Adrenal gland (tissue), 12 donors: Measurements from ENCODE around the gene SLC6A1. TPM values are rescaled to one million over a fixed set of nuclear protein-coding genes. Genes with fewer than 3 reads are reported as not detected.

Experiments used
- DNase-seq, 7 donors: peaks; one replicate each; pipeline ENCODE4 v3.0.0-alpha.2; 2019 to 2020
- H3K27ac ChIP-seq, 5 donors: fragments of 200-600 bp; sonication (generic) in 4 of 5; 1 replicate in 3 of 5; 2 replicates in 2 of 5; pipeline versions ENCODE4 v1.5.1 to v1.8.0; 2016 to 2020; ENCODE audit warnings: mild to moderate bottlenecking in 1 of 5
- H3K27me3 ChIP-seq: fragments of 200-600 bp; 2 replicates; pipeline ENCODE4 v1.8.0; 2021
- H3K36me3 ChIP-seq, 2 donors: fragments of 200-600 bp; replicated peaks in 1 of 2; 1 replicate in 1 of 2; 2 replicates in 1 of 2; pipeline versions ENCODE4 v1.5.1 to v1.8.0; 2018 to 2022
- H3K4me1 ChIP-seq, 2 donors: fragments of 200-600 bp; replicated peaks in 1 of 2; 1 replicate in 1 of 2; 2 replicates in 1 of 2; pipeline versions ENCODE4 v1.5.1 to v1.8.0; 2018 to 2021
- H3K4me3 ChIP-seq, 4 donors: fragments of 200-600 bp; sonication (generic) in 3 of 4; one replicate each; pipeline ENCODE4 v1.5.1; 2016 to 2018
- H3K9me3 ChIP-seq, 3 donors: fragments of 200-600 bp; sonication (generic) in 1 of 3; replicated peaks in 1 of 3; 1 replicate in 2 of 3; 2 replicates in 1 of 3; pipeline versions ENCODE4 v1.5.1 to v1.8.0; 2016 to 2021
- CTCF ChIP-seq, 6 experiments: fragments of 450-650 bp in 4 of 6; fragments of 200-600 bp in 2 of 6; sonication (generic) in 1 of 6; IDR thresholded peaks; 1 replicate in 5 of 6; 2 replicates in 1 of 6; pipeline versions ENCODE4 v1.5.1 to v1.8.0; 2016 to 2021; ENCODE audit warnings: antibody characterized with exemption in 6 of 6, mild to moderate bottlenecking in 2 of 6, moderate library complexity in 1 of 6
- POLR2A ChIP-seq, 2 donors: fragments of 450-650 bp; IDR thresholded peaks; one replicate each; pipeline ENCODE4 v1.6.1; 2017; ENCODE audit warnings: antibody characterized with exemption in 2 of 2, mild to moderate bottlenecking in 2 of 2, moderate library complexity in 1 of 2
- WGBS, 4 donors: extraction: QIAGEN DNeasy Blood & Tissue Kit in 2 of 4; methylation state at CpG; one replicate each; pipeline versions ENCODE4 v1.1.5 to v1.1.7; 2013 to 2017; 5-methylcytosine and 5-hydroxymethylcytosine counted together
- intact Hi-C, 2 donors: fragments of 100-400 bp; cut with DNase I; formaldehyde crosslinking; loops; one replicate each; pipeline versions ENCODE4 v1.14.1 to v1.15.0; 2022 to 2023
- polyA plus RNA-seq, 3 donors: library from polyadenylated mRNA; stranded (reverse); fragments of 200-250 nt in 2 of 3; fragments of 350-450 nt in 1 of 3; fragmentation: Illumina TruSeq in 1 of 3; extraction: RNeasy Lipid Tissue Mini Kit (QIAGEN cat#74804) in 1 of 3; gene quantifications; one replicate each; pipeline ENCODE4 v1.2.3, GENCODE V29; 2013 to 2014
- total RNA-seq, 9 donors: library from RNA; depleted of rRNA in 4 of 9; stranded (reverse); fragments of >200 nt in 4 of 9; fragments of 120-200 nt in 1 of 9; fragmentation: NEBNext Ultra II Directional in 1 of 9; extraction: Animal tissue kit (Norgen Biotek cat#: 25700) in 1 of 9; gene quantifications; one replicate each; pipeline versions ENCODE4 v1.1.0 to v1.2.4, GENCODE V29; 2013 to 2023
- donor health status: healthy with polysubstance abuse.
- donor health status: Bipolar disorder and iron deficiency.
- donor health status: DM: yes; HTN: yes; CAD: no.
- donor health status: DM: no; HTN: no; CAD: no.
- donor health status: DM: no; HTN: no; CAD: no.
- donor health status: DM: yes; HTN: yes; CAD: no.

Gene SLC6A1
- total and polyA plus RNA-seq, 12 donors: 0.06 to 1.8 (median 0.47) TPM

- H3K4me3 ChIP-seq: no peak overlapping the region
- TF ChIP-seq CTCF (IDR thresholded peaks at IDR 0.05): no peak
- TF ChIP-seq POLR2A (IDR thresholded peaks at IDR 0.05): no peak
- no peak overlapping the region for H3K27ac ChIP-seq
- intact Hi-C loops: no loop called here
- H3K4me1 ChIP-seq: no peaks in the 10 kb centered on the region
- 62 to 75% (median 65%) methylated on average over 6 to 7 of the region's 7 CpGs for WGBS, 4 donors
- H3K9me3 ChIP-seq: no peaks in the 10 kb centered on the region
- DNase-seq: no peak
- peaks cover 4% of the 10 kb centered on the region for H3K27me3 ChIP-seq
- no peaks in the 10 kb centered on the region for H3K36me3 ChIP-seq
Observed at GRCh38 chr3:10974746-10975375, 17.7 kb upstream of the SLC6A1 start.

GRCh38 chr3:10975695-10976234 is 16.8 kb upstream of the SLC6A1 start:
- no peaks in the 10 kb centered on the region for H3K9me3 ChIP-seq
- H3K36me3 ChIP-seq: no peaks in the 10 kb centered on the region
- WGBS, 4 donors: 73 to 100% (median 91%) methylated on average over 1 of the region's 1 CpG
- TF ChIP-seq CTCF (IDR thresholded peaks at IDR 0.05): no peak
- no peak for TF ChIP-seq POLR2A (IDR thresholded peaks at IDR 0.05)
- H3K27me3 ChIP-seq: peaks cover 4% of the 10 kb centered on the region
- no peak overlapping the region for H3K4me3 ChIP-seq
- H3K4me1 ChIP-seq: no peaks in the 10 kb centered on the region
- intact Hi-C loops: no loop called here
- H3K27ac ChIP-seq: no peak overlapping the region
- DNase-seq: no peak

- no peak overlapping the region for H3K4me3 ChIP-seq
- TF ChIP-seq POLR2A (IDR thresholded peaks at IDR 0.05) (no peak), CTCF (IDR thresholded peaks at IDR 0.05) (no peak)
- no peaks in the 10 kb centered on the region for H3K36me3 ChIP-seq
- DNase-seq: no peak
- no peak overlapping the region for H3K27ac ChIP-seq
- H3K4me1 ChIP-seq: no peaks in the 10 kb centered on the region
- no peaks in the 10 kb centered on the region for H3K9me3 ChIP-seq
- WGBS, 4 donors: 72 to 100% (median 94%) methylated on average over 1 of the region's 1 CpG
- intact Hi-C loops: no loop called here
- no peaks in the 10 kb centered on the region for H3K27me3 ChIP-seq
Observed at GRCh38 chr3:10976770-10977169, 15.8 kb upstream of the SLC6A1 start.

GRCh38 chr3:10977892-10978510 is 14.5 kb upstream of the SLC6A1 start:
- no peak overlapping the region for H3K27ac ChIP-seq
- 52 to 71% (median 60%) methylated on average over 10 of the region's 10 CpGs for WGBS, 4 donors
- TF ChIP-seq CTCF (IDR thresholded peaks at IDR 0.05): no peak
- TF ChIP-seq POLR2A (IDR thresholded peaks at IDR 0.05): no peak

More at GRCh38 chr3:10977892-10978510, 14.5 kb upstream of the SLC6A1 start:
- no peak for DNase-seq
- Histone ChIP-seq H3K4me3 (no peak overlapping the region), H3K4me1 (peaks cover 0 to 5% of the 10 kb centered on the region in 2 donors), H3K36me3 (no peaks in the 10 kb centered on the region), H3K27me3 (no peaks in the 10 kb centered on the region), H3K9me3 (no peaks in the 10 kb centered on the region)
- intact Hi-C loops: no loop called here
